GM12872 (cell line): ENCODE data around the gene THRB.
A peak's percentile ranks its signal among the peaks of the same experiment; 100 is the strongest.

Source experiments
- TF ChIP-seq, protein P1 (sequence below): IDR thresholded peaks from 3 replicates; pipeline ENCODE4 v1.5.1; 2011; ENCODE audit warnings: low read depth, mild to moderate bottlenecking, low read length, moderate library complexity; ENCODE audit not compliant: insufficient read depth

THRB gene

DNA sequence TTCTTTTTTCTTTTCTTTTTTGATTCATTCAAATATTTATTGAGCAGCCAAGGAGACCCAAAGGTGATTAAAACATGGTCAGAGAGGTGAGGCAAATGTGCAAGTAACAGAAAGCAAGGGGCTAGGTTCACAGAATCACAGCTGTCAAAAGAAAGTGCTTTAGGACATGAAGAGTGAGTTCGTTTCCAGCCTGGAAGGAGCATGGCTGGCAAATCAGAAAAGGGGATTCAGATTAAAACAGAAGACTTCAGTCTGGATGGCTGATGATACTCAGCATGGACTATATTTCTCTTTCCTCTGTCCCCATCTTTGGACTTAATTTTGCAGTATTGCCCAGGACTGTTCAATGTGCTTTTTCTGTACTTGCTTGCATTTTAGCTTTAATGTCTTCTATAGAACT lies 398.4 kb downstream of the THRB start:
- TF ChIP-seq, protein P1, sequence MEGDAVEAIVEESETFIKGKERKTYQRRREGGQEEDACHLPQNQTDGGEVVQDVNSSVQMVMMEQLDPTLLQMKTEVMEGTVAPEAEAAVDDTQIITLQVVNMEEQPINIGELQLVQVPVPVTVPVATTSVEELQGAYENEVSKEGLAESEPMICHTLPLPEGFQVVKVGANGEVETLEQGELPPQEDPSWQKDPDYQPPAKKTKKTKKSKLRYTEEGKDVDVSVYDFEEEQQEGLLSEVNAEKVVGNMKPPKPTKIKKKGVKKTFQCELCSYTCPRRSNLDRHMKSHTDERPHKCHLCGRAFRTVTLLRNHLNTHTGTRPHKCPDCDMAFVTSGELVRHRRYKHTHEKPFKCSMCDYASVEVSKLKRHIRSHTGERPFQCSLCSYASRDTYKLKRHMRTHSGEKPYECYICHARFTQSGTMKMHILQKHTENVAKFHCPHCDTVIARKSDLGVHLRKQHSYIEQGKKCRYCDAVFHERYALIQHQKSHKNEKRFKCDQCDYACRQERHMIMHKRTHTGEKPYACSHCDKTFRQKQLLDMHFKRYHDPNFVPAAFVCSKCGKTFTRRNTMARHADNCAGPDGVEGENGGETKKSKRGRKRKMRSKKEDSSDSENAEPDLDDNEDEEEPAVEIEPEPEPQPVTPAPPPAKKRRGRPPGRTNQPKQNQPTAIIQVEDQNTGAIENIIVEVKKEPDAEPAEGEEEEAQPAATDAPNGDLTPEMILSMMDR, result no peak

GRCh38 chr3:24088782-24089181 lies 405.9 kb downstream of the THRB start:
- TF ChIP-seq, protein P1, result peak; percentile 33; the same call in 1 of the 3 replicates

GRCh38 chr3:24087469-24087868 lies 407.2 kb downstream of the THRB start:
- TF ChIP-seq, protein P1, result no peak

DNA sequence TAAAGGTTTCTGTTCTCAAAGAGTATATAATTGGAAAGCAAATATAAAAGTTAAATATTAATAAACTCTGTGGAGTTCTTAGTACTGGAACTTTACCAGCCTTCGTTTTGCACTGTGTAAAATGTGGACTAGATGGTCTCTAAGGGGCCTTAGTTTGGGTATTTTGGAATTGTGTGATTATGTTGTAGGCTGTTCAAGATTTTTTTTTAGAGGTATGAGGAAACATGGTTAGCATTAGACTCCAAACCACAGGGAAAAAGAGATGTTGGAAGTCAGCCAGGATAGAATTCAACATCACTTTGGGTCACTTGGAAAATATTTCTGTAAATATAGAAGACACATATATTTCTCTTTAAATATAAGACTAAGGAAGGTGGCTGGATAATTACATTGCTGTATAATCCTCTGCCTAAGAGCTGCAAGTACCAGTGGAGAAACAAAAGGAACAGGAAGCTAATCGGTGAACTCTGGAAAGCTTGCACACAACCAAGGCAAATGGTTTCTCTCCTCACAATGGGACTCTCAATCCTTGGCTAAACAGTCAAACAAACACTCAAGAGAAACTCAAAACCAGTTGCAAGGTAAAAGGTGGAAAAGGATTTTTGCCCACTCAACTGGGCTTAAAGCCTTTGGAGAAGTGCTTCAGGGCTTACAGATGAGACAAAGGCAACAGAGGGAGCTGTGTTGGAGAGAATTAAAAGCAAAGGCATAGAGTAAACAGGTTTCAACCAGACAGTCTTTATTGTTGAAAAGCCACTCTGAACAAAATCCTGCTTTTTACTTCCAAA lies 407.8 kb downstream of the THRB start:
- TF ChIP-seq, protein P1, result no peak

DNA sequence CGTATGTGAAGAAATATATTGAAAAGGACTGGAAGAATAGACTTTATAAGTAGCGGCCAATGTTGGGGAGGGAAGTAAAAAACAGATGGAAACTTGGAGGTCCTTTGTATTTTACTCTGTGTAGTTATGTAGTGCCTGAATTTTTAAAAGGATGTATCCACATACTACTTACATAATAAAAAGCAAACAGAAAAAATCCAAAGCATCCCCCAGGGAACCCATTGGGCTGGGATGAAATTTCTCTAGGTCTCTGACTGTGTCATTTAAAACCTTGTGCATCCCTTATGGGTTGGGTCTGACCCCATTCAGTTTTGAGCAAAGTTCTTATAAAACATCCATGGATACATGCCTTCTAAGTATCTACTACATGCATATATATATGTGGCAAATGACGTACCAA lies 408.4 kb downstream of the THRB start:
- TF ChIP-seq, protein P1, result no peak

GRCh38 chr3:24072193-24072592 lies 422.5 kb downstream of the THRB start:
- TF ChIP-seq, protein P1, result no peak

DNA sequence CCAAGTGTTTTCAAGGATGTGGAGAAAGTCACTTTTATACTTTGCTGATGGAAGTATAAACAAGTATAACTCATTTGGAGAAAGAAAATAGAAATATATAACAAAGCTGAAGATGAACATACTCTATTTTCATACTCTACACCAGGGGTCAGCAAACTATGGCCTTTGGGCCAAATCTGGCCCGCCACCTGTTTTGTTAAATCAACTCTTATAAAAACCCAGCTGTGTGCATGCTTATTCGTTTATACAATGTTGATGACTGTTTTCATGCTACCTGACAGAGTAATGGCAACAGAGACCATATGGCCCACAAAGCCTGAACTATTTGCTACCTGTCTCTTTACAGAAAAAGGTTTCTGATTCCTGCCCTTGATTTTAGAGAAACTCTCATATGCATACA lies 425.6 kb downstream of the THRB start:
- TF ChIP-seq, protein P1, result no peak

DNA sequence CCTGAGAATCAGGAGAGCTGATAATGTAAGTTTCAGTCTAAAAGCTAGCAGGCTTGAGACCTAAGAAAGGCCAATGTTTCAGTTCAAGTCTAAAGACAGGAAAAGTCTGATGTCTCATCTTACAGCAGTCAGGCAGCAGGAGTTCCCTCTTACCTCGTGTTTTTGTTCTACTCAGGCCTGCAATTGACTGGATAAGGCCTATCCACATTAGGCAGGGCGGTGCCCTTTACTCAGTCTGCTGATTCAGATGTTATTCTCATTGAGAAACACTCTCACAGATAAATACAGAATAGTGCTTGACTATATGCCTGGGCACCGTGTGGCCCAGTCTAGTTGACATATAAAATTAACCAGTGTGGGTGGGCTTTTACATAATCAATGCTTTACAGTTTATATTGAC lies 427.2 kb downstream of the THRB start:
- TF ChIP-seq, protein P1, result no peak
